Stromal cell of bone marrow (primary cell): ENCODE results near the gene KIF18B.

ENCODE experiments used
- DNase-seq: peaks from one replicate; pipeline ENCODE4 v3.0.0-alpha.2; 2012; ENCODE audit warnings: low read depth

The KIF18B gene

DNA sequence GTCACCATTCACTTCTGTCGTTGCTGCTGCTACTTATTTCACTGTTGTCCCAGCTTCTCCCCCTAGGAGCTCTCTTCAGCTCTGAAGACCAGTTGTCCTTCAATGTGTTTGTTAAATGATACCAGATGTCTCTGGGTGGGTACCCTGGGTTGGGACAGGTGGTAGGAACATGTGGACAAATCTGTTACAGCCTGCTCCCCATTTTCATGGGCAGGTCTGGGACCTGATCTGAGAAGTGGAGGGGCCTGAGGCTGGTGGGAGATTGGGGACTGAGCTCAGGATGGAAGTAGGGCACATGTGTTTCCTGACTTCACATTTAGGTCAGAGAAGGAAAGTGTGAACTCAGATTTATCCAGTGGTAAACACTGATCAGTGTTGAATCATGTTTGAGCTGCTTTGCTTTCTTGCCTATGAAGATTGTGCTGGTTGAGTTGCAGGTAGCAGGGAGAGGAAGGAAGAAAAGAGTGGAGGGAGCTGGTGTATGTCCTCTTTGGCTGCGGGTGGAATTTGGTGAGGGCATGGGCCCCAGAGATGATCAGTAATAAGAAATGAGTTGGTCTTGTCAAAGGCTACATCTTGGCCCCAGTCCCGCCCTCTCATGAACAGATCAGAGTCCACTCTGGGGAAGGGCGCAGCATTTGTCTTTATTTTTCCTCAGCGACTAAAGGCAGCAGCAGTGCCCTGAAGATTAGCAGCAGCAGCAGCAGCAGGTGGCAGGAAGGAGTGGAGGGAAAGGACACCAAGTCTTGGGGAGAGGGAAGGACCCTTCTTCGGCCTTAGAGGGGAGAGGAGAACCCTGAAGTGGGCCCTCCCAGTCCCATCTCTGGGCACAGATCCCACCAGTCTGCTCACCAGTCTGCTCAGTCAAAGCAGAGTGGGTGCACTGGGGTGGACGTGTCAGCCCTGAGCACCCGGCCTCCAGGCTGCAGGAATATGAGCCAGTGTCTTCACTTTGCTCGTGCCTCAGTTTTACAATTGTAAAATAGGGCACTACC, 42.3 kb downstream of the KIF18B start:
- no peak for DNase-seq

DNA sequence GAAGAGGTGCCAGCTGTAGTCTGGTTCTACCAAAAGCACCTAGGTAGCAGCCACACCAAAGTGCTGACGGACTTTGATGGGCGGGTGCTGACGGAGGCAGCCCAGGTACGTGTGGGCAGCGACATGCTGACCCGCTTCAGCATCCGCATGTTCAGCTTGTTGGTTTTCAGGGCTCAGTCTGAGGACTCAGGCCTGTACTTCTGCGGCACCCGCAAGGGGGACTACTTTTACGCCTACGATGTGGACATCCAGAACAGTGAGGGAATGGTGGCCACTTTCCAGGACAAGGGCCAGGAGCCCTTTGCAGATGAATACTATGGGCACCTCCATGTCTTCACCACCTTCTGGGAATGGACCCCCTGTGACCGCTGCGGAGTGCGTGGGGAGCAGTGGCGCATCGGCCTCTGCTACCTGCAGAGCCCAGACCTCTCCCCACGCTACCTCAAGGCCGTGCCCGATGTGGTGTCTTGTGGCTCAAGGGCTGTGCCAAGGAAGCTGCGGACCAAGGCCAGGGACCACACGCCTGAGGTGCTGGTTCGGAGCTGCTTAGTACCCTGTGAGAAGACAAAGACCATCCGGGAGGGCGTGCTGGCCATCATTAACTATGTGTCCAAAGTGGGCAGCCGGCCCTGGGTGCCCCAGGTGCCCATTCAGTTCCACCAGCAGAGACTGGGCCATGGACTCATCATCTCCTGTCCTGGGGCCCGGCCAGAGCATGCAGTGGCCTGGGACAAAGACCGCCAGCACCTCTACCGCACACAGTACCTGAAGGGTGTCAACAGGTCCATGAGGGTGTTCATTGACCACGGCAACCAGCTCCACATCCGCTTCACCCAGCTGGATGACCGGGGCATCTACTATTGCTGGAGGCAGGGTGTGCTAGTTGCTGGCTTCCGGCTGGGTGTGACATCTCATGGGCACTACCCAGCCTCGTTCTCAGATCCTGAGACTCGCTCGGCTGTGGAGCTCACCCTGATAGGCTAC, 43.3 kb downstream of the KIF18B start:
- no peak for DNase-seq

DNA sequence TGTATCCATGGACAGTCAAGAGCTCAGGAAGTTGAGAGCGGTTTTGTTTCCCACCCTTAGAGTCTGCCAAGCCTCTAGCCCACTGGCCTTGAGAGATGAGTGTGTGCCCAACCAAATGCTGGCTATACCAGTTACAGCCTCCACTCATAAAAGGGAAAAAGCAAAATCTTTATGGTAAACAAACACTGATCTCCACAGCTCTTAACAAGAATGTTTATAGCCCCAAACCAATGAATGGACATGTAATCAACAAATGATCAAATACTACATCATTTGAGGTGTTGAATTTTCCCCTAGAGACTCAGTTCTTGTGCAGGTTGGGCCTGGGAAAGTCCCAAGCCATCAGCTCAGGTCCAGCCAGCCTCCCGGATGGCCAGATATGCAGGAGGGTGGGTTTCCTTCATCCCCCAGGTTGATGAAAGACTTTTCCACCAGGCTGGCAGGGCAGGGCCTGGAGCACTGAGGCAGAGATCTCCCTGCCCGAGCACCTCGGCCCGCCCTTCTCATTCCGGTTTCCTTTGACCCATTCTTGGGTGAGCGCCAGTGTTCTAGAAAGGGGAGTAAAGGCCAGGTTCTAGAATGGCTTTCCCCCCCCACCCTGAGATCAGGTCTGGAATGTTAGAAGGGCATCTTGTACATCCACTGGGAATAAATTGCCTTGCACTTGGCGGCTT, 44.4 kb downstream of the KIF18B start:
- no peak for DNase-seq

DNA sequence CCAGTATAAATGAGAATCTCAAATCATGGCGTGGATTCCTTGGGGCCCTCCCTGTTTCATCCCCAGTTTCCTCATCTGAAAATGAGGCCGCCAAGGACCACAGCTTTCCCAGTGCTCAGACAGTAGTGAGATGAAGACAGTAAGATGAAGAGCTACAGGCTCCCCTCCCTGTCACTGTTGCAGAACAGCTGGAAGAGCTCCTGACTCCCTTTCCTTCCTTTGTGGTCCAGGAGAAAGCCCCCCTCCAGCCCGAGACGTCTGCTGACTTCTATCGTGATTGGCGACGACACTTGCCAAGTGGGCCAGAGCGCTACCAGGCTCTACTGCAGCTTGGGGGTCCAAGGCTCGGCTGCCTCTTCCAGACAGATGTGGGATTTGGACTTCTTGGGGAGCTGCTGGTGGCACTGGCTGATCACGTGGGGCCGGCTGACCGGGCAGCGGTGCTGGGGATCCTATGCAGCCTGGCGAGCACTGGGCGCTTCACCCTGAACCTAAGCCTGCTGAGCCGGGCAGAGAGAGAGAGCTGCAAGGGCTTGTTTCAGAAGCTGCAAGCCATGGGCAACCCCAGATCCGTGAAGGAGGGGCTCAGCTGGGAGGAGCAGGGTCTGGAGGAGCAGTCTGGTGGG, 45.3 kb downstream of the KIF18B start:
- no peak for DNase-seq

GRCh38 chr17:44901411-44901921, 46.1 kb downstream of the KIF18B start:
- peak; percentile 57 for DNase-seq

DNA sequence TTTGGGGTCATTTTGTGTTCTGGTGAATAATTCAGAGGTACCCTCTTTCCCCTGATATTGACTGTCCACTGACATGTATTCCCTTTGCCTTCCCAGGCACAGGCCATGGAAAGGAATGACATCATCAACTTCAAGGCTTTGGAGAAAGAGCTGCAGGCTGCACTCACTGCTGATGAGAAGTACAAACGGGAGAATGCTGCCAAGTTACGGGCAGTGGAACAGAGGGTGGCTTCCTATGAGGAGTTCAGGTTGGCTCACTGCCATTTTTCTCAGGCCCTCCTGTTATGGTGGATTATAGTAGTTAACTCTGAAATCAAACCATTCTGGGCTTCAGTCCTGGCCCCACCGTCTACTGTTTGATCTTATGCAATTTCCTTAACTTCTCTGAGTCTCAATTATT, 46.7 kb downstream of the KIF18B start:
- peak; percentile 63 for DNase-seq

- DNase-seq: peak; percentile 65
Observed at GRCh38 chr17:44899074-44899782, 48.3 kb downstream of the KIF18B start, which contains the start of gene EFTUD2. Gene EFTUD2 (minus strand): TSS chr17:44899445. CDS start chr17:44894521, 4,924 bp downstream.

- DNase-seq: peak; percentile 9
Observed at GRCh38 chr17:44898768-44899073, 48.9 kb downstream of the KIF18B start.

DNA sequence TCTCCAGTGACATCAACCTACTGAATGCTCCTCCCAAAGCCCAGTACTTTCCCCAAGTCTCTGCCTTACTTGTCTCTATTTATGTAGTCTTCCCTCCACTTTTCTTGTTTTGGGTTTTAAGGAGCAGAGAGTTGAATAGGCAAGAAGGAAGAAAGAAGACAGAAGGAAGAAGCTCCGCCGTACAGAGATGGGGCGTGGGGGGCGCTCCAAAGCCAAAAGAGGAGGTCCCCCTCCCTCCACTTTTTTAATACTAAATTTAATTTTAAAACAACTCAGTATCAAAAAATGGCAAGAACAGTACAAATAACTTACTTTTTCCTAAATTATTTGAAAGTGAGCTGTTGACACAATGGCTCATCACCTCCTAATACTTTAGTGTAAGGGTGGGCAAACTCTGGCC, 52.9 kb downstream of the KIF18B start:
- DNase-seq: no peak

- no peak for DNase-seq
Observed at GRCh38 chr17:44892250-44892649, 55.3 kb downstream of the KIF18B start.

- no peak for DNase-seq
Observed at GRCh38 chr17:44889003-44889402, 58.6 kb downstream of the KIF18B start.

DNA sequence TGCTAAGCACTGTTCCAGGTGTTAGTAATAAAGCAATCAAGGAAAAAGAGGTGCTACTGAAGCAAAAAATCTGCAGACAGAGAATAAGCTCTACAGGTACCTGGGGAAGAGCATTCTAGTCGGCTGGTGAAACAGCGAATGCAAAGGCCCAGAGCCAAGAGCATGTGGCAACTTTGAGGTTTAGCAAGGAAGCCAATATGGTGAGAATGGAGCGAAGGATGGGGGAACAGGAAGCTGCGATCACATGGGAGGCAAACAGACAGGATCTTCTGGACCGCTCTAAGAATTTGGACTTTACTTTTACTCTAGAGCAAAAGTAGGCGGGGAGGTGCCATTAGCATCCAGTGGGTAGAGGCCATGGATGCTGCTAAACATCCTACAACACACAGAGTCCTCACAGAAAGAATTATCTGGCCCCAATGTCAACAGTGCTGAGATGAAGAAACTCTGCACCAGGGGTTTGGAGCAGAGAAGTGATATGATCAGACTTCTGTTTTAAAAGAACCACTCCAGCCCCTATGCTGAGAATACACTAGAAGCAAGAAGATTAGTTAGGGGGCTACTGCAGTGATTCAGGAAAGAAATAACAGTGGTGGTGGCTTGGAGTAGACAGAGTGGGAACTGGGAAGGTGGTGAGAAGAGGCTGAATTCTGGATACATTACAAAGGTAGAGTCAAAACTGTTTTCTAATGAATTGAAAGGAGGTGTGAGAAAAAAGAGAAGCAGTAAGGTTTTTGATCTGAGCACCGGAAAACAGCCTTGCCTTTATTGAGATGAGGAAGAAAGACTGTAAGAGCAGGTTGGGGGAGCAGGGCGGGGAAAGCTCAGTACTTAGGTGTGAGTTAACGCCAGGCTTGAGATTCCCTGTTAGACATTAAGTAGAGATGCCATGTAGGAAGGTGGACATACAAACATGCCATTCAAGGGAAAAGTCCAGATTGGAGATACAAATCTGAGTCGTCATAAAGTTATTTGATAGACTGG, 59.3 kb downstream of the KIF18B start:
- no peak for DNase-seq

DNA sequence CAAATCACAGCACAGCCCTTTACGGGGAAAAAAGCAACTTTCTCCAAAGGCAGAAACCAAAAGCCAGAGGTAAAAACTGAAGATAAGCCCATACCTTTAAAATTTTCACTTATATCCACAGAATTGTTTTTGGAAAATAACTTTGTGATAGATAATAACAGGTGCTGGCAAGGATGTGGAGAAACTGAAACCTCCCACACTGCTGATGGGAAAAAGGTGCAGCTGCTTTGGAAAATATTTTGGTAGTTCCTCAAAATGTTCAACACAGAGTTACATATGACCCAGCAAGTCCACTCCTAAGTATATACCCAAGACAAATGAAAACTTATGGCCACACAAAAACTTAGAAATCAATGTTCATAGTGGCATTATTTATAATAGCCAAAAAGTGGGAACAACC, 60.6 kb downstream of the KIF18B start:
- no peak for DNase-seq

GRCh38 chr17:44884941-44885340, 62.6 kb downstream of the KIF18B start:
- DNase-seq: no peak

DNA sequence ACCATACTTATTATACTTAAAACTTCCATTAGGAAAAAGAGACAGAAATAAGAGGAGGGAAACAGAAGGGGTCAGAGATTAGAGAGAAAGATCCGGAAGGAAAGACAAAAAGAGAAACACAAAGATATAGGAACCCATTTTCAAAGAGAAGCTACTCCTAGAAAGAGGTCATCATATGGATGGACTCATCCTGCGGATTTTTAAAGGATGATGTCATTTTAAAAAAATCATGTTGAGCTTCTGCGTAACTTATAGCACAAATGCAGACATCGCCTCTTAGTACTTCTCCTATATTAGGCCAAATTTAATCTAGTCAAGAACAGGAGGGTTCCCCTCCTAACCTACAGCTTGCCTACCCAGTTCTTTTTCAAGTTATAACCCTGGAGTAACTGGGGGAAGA, 66.4 kb downstream of the KIF18B start:
- DNase-seq: no peak

DNA sequence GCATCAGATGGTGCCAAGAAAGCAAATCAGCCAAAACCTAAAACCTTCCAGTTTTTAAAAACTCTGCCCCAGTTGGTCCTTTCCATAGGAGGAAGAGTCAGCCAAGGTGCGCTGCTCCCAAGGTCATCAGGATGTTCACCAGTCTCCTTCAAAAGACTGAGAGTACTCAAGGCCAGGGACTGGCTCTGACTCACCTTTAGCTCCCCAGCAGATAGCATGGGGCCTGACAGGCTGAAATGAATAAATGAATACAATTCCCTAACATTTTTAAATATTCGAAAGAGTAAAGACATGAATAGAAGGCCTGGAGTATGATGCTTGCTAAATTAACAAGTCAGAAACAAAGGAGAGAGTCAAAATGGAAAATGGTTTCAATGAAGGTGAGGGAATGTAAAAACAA, 67.5 kb downstream of the KIF18B start:
- no peak for DNase-seq

- no peak for DNase-seq
Observed at GRCh38 chr17:44879376-44879775, 68.2 kb downstream of the KIF18B start.

- DNase-seq: peak; percentile 19
Observed at GRCh38 chr17:44878627-44879221, 68.8 kb downstream of the KIF18B start.

DNA sequence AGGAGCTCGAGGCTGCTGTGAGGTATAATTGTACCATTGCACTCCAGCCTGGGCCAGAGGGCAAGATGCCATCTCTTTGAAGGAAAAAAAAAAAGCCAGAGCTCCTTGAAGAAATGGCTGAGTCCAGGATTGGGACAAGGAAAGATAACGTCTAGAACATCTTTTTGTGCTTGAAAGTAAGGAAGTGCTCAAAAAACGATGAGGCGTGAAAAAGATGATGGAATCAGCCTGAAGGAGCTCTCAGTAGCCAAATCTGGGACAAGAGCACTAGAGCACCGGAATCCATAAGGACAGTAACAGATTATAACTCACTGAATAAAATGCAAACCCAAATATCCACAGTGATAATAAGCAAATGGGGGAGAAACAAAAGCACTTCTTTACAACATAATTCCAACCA, 70.5 kb downstream of the KIF18B start:
- no peak for DNase-seq
